Inflammatory macrophage treated with lipopolysaccharide for 4 hours (primary cell): Measurements from ENCODE around the gene LAMTOR5.

ENCODE experiments used
- DNase-seq: peaks from one replicate; pipeline ENCODE4 v3.0.0-alpha.2; 2020

LAMTOR5 gene

GRCh38 chr1:110385369-110385768, 22.1 kb downstream of the LAMTOR5 start:
- DNase-seq = no peak

DNA sequence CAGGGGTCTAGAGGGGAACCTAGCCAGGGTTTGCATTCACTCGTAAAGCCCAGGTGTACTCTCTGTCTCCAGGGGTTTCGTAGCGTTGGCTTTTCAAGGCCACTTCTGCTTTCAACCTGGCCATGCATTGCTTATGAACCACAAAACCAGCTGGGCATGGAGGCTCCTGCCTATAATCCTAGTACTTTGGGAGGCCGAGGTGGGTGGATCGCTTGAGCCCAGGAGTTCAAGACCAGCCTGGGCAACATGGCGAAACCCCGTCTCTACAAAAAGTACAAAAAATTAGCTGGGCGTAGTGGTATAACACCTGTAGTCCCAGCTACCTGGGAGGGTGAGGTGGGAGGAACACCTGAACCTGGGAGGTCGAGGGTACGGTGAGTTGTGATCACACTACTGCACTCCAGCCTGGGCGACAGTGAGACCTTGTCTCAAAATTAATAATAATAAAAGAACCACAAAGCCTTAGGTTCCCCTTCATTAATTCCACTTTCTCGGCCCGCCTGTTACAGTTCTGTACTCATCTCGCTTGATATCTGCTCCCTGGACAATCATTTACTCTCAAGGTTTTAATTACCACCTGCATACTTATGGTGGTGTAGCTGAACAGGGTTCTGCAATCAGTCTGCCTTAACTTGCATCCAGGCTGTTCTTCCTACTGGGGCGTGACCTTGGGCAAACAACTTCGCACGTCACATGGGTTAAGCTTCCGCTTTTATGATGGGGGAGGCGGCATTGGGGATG, 22.7 kb downstream of the LAMTOR5 start:
- no peak for DNase-seq

DNA sequence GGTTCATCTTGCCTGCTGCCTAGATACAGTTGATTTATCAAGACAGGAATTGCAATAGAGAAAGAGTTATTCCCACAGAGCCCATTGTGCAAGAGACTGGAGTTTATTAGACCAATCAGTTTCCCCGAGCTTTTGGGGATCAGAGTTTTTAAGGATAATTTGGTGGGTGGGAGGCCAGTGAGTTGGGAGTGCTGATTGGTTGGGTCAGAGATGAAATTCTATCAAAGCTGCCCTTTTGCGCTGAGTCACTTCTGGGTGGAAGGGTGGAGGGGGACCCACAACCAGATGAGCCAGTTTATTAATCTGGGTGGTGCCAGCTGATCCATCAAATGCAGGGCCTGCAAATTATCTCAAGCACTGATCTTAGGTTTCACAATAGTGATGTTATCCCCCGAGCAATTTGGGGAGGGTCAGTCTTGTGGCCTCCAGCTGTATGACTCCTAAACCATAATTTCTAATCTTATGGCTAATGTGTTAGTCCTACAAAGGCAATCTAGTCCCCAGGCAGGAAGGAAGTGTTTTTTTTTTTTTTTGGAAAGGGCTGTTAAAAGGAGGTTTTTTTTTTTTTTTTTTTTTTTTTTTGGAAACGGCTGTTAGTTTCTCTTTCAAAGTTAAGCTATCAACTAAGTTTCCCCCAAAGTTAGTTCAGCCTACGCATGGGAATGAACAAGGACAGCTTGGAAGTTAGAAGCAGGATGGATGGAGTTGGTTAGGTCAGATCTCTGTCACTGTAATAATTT, 24.1 kb downstream of the LAMTOR5 start:
- peak; percentile 19 for DNase-seq

DNA sequence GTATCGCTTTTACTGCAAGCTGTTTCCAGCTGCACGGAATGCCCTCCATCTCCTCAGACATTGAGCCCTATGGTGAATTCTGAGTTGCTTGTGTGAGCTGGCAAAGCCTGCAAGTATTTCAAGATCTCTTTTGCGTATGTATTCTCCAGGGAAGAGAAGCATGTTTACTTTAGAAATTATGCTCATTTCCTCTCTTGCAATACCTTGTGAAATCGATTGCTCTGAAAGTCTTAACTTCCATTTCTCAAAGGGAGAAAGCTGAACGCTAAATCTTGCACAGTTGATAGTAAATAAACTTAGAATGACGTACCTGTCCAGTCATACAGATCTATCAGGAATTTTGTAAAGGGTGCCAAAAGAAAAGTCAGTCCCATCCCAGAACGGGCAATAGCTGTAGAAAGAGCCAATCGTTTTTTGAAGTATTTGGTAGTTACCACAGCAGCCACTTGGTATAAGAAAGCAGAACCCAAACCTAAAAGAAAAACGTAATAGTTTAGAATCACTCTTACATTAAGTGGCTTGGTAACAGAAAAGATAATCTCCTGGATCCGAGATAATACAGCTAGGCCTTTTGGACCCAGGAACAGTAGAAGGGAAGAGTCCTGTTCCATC, 26.7 kb downstream of the LAMTOR5 start:
- peak; percentile 84 for DNase-seq

DNA sequence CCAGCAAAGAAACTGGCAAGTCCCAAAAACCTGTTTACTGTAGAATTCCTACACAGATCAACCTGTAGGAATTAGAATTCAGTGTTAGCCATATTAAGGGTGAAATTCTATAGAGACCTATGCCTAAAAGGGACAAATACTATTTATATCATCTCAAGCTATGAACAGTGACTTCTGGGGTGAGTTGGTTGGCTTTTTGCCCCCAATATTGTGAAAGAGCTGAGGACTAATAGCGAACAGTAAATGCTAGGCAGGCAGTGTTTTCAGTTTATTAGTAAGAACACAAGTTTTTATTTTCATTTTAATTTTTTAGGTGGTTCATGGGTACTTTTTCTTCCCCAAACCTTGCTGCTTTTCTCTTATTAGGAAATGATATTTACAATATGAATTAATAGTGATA, 32.0 kb downstream of the LAMTOR5 start:
- DNase-seq = no peak

DNA sequence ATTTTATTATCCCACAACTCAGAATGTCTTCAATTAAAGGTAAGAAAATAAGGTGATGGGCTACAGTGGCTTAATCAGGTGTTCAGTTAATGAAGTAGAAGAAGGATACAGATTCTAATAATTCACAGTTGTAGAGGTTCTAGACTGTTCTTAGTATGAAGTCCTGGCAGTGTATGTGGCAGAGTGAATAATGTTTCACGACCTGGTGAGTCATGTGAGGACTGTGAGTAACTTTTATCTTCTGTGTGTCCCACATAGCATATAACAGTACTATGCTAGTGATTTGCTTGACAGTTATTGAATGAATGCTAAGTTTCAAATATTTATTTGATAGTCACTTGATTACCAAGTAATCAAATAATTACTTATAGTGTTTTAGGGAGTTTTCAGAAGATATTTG, 36.7 kb downstream of the LAMTOR5 start:
- DNase-seq = no peak

DNA sequence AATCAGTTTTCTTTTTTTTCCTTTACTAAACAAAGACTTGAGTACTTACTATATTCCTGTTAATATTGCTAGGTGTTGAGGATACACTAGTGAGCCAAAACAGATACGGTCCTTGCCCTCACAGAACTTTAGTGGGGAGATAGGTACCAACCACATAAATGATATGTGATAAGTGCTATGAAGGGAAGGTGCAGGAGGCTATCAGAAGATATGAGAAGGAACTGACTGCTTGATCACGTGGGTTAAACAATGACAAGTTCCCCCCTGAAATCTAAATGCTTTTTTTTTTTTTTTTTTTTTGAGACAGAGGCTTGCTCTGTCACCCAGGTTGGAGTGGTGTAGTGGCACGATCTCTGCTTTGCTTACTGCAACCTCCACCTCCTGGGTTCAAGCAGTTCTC, 43.3 kb downstream of the LAMTOR5 start:
- DNase-seq = no peak

GRCh38 chr1:110361856-110362255, 45.6 kb downstream of the LAMTOR5 start:
- no peak for DNase-seq

DNA sequence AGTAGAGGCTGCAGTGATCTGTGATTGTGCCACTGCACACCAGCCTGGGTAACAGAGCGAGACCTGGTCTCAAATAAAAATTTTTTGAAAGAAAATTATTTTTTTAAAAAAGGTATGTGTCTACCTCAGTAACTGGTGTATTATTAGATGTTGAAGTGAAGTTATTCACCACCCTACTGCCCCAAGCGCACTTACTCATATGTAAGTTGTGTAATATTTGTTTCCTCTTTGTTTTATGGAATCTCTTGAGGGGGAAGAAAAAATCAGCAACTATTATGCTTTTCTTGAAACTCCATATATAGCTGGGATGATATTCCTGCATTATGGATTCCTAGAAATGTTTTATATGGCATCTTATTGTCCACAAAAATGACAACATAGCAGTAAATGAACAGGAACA, 47.1 kb downstream of the LAMTOR5 start:
- DNase-seq = peak; percentile 52

GRCh38 chr1:110356379-110356778, 51.1 kb downstream of the LAMTOR5 start:
- no peak for DNase-seq

- DNase-seq = no peak
Measured at GRCh38 chr1:110355321-110355720, 52.2 kb downstream of the LAMTOR5 start.
